Activated CD4-positive, CD25-positive, alpha-beta regulatory T cell treated with anti-CD3 and anti-CD28 coated beads, Interleukin-2, amount 50 U/mL, for 72 hours (primary cell): ENCODE data around the gene OSTF1.
A peak's percentile ranks its signal among the peaks of the same experiment; 100 is the strongest.

Experiments
- DNase-seq: peaks from one replicate; pipeline ENCODE4 v3.0.0; 2021

OSTF1 gene

GRCh38 chr9:75087824-75088645 lies at the start of gene OSTF1, which contains the start of gene NMRK1:
Gene OSTF1, plus strand, starts transcription at chr9:75088514. Its CDS starts 179 bp downstream, at chr9:75088693.
Gene NMRK1, minus strand, starts transcription at chr9:75088155. Its CDS starts 5,040 bp downstream, at chr9:75083115.
- peak; percentile 94 for DNase-seq

GRCh38 chr9:75039009-75039408 lies 49.3 kb upstream of the OSTF1 start:
- DNase-seq, result no peak

GRCh38 chr9:75039801-75040200 lies 48.5 kb upstream of the OSTF1 start:
- DNase-seq, result no peak

- DNase-seq, result no peak
Measured at GRCh38 chr9:75041041-75041440, 47.3 kb upstream of the OSTF1 start.

- no peak for DNase-seq
Measured at GRCh38 chr9:75046725-75047345, 41.5 kb upstream of the OSTF1 start.

GRCh38 chr9:75047506-75047905 lies 40.8 kb upstream of the OSTF1 start:
- no peak for DNase-seq

GRCh38 chr9:75051285-75051684 lies 37.0 kb upstream of the OSTF1 start:
- DNase-seq, result no peak

GRCh38 chr9:75053869-75054268 lies 34.4 kb upstream of the OSTF1 start:
- DNase-seq, result no peak

GRCh38 chr9:75054368-75055001 lies 33.8 kb upstream of the OSTF1 start:
- no peak for DNase-seq

GRCh38 chr9:75061169-75061568 lies 27.1 kb upstream of the OSTF1 start:
- no peak for DNase-seq

GRCh38 chr9:75063556-75064305 lies 24.6 kb upstream of the OSTF1 start:
- no peak for DNase-seq

GRCh38 chr9:75064307-75065025 lies 23.8 kb upstream of the OSTF1 start:
- DNase-seq, result no peak

- DNase-seq, result no peak
Measured at GRCh38 chr9:75065510-75065909, 22.8 kb upstream of the OSTF1 start.

GRCh38 chr9:75067894-75068293 lies 20.4 kb upstream of the OSTF1 start:
- no peak for DNase-seq

GRCh38 chr9:75069171-75069570 lies 19.1 kb upstream of the OSTF1 start:
- no peak for DNase-seq

GRCh38 chr9:75071530-75072122 lies 16.7 kb upstream of the OSTF1 start:
- peak; percentile 45 for DNase-seq

- DNase-seq, result no peak
Measured at GRCh38 chr9:75072895-75073294, 15.4 kb upstream of the OSTF1 start.

- DNase-seq, result no peak
Measured at GRCh38 chr9:75081632-75082031, 6.7 kb upstream of the OSTF1 start.

GRCh38 chr9:75083188-75083970 lies 4.9 kb upstream of the OSTF1 start:
- no peak for DNase-seq

- DNase-seq, result no peak
Measured at GRCh38 chr9:75084081-75084672, 4.1 kb upstream of the OSTF1 start.

GRCh38 chr9:75085640-75086039 lies 2.7 kb upstream of the OSTF1 start:
- no peak for DNase-seq
